GM12875 (cell line): ENCODE measurements around the gene XPC.

Experiments
- H3K4me3 ChIP-seq: one replicate; pipeline ENCODE4 v1.5.1; 2011; ENCODE audit warnings: low read depth, low read length, control low read depth
- TF ChIP-seq, protein P1 (sequence below): IDR thresholded peaks from 2 replicates; pipeline ENCODE4 v1.5.1; 2011; ENCODE audit warnings: low read depth, mild to moderate bottlenecking, control low read depth, inconsistent platforms, low read length, moderate library complexity, borderline replicate concordance; ENCODE audit not compliant: insufficient read depth

XPC gene

DNA sequence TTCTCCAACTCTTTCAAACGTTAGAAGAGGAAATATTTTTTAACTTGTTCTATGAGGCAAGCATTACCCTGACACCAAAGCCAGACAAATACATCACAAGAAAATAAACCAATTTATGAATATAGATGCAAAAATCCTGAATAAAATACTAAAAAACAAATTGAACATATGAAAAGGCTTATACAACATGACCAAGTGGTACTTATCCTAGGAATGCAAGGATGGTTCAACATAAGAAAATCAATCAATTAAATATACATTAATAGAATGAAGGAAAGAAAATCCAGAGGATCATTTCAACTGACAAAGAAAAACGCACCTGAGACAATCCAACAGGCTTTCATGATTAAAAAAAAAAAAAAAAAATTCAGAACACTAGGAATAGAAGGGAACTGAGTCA, 17.1 kb downstream of the XPC start:
- TF ChIP-seq, protein P1, sequence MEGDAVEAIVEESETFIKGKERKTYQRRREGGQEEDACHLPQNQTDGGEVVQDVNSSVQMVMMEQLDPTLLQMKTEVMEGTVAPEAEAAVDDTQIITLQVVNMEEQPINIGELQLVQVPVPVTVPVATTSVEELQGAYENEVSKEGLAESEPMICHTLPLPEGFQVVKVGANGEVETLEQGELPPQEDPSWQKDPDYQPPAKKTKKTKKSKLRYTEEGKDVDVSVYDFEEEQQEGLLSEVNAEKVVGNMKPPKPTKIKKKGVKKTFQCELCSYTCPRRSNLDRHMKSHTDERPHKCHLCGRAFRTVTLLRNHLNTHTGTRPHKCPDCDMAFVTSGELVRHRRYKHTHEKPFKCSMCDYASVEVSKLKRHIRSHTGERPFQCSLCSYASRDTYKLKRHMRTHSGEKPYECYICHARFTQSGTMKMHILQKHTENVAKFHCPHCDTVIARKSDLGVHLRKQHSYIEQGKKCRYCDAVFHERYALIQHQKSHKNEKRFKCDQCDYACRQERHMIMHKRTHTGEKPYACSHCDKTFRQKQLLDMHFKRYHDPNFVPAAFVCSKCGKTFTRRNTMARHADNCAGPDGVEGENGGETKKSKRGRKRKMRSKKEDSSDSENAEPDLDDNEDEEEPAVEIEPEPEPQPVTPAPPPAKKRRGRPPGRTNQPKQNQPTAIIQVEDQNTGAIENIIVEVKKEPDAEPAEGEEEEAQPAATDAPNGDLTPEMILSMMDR: no peak
- no peak overlapping the region for H3K4me3 ChIP-seq

DNA sequence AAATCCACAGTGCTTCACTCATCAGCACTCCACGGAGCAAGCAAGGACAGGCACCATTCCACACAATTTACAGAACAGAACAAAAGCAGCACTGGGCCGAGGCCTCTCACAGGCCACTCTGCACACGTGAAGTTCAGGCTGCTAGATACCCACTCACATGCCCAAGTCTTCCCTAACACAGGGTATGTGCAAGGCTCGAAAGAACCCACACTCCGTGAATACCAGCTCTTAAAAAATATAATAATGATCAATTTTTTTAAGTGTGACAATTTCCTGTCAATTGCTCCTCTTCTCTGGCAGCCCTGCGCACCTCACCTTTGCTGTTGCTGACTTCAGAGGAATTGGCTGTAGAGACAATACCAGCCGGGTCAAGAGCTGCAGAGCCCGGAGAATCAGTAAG, 19.0 kb downstream of the XPC start:
- H3K4me3 ChIP-seq: no peak overlapping the region
- TF ChIP-seq, protein P1: no peak

DNA sequence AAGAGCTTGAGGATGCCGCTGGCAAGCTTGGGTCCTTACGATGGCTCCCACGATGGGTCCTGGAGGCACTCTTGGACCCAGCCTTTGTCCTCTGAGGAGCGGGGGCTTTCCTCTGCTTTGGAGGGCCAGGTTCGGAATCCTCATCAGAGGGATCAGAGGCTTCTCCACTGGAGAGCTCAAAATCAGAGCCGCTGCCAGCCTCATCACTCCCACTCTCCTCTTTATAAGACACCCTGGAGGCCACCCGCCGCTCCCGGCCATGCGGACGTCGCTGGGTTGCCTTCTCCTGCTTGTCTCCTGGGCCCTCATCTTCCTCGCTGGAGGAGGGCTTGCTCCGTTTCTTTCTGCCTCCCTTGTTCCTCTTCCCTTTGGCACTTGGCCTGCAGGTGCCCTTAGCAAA, 20.0 kb downstream of the XPC start:
- H3K4me3 ChIP-seq: no peak overlapping the region
- TF ChIP-seq, protein P1: no peak

DNA sequence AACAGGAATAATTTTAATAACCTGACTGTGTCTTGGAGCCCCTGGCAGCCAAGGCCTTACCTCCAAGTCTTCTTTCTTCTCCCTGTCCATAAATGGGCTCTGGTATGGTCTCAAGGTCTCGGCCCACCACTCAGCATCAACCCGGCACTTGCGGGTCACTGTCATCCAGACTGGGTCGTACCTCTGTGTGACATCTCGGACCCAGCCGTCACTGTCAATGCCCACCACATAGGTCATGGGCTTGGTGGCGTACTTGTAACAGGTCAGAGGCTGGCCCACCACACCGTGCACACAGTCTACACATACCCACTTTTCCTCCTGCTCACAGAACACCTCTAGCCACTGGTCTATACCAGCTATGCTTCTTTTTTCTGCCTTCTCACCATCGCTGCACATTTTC, 20.4 kb downstream of the XPC start:
- H3K4me3 ChIP-seq: no peak overlapping the region
- TF ChIP-seq, protein P1: no peak

DNA sequence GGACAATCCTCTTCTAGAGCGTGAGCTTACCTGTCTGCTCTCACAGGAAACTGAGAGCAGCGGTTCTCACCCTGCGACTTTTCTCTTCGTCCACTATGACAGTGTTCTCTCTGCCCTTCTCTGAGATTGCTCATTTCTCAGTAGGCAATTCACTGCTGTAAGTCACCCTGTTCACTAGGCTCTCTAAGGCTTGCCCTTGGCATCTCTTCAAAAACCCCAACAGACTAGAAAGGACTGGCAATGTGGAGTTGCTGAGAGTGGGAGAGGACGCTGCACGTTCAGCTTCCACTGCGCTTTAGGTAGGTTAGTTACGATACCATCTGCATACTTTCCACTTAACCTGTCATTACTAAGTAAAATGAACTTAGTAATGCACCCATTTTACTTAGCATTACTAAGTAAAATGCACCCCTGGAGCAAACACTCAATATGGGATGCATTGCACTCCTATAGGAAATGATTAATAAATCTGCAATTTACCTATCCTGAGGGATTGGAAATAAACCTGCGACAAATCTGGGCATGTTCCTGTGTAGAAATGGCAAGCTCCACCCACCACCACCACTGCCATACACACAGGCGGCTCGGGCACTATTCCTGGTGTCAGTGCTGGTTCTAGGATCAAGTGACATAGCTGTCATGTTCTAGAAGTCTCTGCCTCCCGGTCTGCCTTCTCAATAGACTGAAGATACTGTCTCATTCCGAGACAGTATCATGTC, 21.4 kb downstream of the XPC start:
- H3K4me3 ChIP-seq: no peak overlapping the region
- TF ChIP-seq, protein P1: no peak

DNA sequence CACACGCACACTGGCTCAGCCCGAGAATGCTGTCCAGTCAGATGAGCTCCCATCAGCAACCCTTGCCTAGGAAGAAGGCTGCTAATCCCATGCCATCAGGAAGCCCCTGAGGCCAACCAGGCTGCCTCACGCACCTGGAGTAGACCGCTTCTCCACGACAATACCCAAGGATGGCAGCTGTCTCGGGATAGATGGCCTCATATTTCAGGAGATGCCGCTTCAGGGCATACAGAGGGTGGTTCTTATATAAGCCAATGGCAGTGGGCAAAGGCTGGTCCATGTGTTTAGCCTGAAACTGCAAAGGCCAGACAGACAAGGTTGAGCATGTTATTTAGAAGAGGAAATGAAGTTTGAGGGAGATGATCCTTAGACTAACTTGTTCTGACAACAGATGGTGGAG, 22.2 kb downstream of the XPC start:
- TF ChIP-seq, protein P1: no peak
- H3K4me3 ChIP-seq: no peak overlapping the region

DNA sequence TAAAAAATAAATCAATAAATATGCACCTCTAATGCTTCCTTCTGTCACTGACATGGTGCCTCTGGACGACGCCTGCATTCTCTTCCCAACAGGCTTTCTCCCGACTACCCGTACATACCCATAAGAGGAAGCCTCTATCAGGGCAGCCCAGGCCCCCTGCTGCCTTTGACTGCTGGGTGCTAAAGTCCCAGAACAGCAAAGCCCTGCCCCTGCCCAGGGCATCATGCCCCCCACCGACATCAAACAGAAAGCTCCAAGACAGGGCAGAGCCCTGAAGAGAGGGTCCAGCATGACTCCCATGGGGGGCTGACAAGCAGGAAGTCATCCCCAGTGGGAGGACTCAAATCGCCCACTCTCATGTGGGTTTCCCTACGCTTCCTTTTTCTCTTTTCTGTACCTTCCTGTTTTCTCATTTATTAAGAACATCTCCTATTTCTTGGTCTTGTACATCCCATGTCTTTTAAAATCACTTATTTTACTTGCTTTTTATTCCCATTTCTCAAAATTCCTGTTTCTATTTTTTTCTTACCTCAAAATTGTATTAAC, 23.4 kb downstream of the XPC start:
- H3K4me3 ChIP-seq: no peak overlapping the region
- TF ChIP-seq, protein P1: no peak
